NCI-H1694 (cell line): ENCODE measurements around the gene NR4A1.

Experiments
- DNase-seq: peaks from one replicate; lab custom pipeline; 2025; lab: John Stamatoyannopoulos, UW

NR4A1 gene

DNA sequence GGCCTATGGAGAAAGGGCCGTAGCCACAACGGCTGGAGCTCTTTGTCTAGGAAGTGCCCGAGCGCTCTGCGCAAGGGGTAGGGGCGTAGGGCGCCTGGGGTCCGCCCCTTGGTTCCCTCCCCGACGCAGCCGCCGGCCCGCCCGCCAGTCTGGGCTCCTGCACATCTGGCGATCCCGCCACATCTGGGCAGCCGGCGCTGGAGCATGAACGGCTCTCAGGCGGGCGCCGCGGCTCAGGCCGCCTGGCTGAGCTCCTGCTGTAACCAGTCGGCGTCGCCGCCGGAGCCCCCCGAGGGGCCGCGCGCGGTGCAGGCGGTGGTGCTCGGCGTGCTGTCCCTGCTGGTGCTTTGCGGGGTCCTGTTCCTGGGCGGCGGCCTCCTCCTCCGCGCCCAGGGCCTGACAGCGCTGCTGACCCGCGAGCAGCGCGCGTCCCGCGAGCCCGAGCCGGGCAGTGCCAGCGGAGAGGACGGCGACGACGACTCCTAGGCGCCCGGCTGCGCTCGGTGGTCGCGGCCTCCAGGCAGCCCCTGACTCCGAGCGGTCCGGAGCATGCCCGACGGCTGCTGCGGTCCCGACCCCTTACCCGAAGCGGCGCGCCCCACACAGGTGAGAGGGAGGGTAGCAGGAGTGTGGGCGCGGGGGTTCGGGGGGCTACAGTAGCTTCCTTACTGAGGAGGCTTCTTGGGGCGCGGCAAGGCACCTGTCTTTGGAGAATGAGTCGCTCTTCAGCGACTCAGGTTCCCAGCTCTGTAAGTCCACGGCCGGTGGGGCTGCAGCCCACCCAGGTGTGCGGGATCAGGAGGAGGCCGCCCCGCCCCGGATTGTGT is 28.5 kb downstream of the NR4A1 start, which contains the start of gene SMIM41:
Gene SMIM41, plus strand, starts transcription at position 129 of the 827 bp plus-strand sequence. Its CDS starts 76 bp downstream, at position 205.
- DNase-seq, result no peak

DNA sequence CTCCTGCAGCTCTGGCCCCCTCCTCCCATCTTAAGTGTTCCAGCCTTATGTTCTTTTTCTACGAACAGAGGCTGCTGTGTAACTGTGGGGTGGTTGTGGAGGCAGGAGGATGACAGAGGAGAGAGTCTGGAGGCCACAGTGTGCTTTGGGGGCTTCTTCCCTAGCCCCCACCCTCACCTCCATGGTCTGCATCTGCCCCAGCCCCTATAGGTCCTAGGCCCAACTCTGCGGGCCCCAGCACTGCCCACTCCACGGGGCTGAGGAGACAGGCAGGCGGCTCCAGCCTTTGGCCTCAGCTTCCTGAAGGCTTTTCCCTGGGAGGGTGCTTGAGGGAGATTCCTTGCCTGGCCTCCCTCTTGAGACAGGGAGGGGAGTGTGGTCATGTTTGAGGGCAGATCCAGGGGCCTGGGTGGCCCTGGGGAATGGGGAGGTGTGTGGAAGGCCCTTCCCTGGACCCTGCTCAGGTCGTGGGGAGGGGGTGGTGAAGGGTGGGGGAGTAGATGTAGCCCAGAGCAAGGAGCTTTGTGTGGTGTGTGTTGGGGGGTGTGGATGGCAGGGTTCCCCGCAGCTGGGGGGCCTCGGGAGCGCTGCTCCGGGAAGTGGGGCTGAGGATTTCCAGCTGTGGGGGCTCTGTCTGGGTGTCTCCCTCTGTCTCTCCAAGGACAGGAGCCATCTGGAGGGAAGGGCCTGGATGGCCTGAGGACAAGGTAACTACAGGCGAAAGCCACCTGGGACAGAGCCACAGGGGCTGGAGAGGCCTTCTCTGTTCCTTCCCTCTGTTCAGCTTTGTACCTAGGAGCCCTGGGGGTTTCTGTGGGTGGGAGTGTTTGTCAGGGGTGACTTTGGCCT is 29.4 kb downstream of the NR4A1 start:
- no peak for DNase-seq

DNA sequence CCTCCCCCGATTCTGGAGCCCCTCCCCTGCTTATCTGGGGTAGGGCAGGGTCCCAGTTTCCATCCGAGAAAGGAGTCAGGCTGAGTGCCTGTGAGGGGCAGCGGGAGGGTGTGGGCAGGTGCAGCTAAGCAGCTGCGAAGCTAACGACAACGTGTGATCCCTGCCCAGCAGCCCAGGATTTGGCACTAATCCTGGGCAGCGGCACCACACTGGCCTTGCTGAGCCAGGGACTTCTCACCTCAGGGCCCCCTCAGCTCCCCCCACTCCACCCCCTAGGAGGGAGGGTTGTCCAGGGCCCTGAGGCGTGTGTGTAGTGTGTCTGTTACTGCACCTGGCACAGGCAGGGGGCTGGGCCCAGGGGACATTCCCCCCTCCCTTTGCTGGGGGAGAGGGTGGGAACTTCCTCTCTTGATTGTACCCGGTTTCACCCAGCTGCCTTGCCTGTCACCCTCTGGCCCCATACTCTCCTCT is 30.1 kb downstream of the NR4A1 start:
- DNase-seq, result no peak

DNA sequence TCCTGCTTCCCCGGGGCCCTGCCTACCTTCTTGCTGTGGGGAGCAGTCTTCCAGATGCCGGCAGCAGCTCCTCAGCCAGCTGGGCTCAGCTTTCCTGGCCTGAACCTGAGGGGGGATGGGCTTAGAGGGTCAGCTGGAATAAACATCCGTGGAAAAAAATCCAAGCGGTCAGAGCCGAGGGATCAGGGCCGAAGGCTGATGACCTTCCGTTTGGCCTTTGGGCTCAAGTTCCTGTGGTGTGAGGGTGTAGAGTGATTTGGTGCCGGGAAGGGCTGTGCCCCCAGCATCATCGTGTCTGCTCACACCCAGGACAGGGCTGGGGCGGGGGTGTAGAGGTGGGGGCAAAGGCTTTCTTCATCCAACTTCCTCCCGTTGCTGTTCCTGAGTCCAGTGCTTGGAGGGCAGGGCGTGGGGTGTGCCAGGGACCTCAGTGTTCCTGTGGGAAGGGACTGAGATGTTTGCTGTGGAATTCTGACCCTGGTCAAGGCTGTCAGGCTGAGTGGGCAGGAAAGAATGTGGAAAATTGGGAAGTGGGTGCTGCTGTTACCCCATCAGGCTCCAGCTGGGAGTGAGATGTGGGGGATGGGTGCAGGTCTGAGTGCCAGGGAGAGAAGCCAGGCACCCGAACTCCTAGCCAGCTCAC is 30.9 kb downstream of the NR4A1 start:
- DNase-seq, result no peak

DNA sequence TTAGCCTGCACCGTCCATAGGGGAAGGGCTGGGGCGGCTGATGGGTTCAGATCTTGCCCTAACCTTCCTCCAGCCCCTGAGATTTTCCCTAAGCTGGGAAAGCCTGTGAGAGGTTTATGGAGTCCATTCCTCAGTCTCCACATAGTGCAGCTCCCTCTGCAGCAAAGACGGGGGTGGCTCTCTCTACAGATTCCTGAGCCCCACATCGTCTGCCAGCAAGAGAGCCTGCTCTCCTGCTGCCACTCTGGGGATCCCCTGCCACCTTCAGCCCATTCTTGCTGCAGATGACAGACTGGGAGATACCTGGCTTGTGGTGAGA is 31.4 kb downstream of the NR4A1 start:
- DNase-seq, result no peak

DNA sequence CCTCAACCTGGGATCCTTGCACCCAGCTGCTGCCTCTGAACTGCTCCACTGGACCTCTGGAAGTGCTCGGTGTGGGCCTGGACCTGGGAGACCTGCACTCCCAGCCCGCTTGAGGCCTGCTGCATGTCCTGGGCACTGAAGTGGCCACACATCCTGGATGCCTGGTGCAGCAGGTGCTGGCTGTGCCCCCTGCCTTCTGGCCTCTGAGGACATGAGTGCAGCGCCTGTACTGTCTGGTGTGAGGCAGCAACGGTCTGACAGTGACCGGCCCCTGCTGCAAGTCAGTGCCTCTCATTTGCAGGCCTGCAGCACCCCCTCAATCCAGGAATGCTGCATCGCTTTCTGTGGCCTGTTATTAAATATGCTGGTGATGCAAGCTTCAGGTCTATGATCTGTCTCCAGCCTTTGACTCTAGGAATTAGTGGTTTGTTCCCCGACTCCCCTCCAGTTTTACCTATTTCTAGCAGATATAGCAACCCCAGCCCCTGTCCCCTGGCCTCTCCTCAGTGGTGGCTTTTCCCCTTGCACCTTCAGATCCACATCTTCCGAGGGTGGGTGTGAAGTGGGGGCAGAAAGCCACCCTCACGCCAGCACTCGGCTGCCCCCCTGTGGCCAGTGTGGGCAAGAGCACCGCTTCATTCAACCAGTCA is 31.9 kb downstream of the NR4A1 start:
- DNase-seq, result peak; percentile 17

DNA sequence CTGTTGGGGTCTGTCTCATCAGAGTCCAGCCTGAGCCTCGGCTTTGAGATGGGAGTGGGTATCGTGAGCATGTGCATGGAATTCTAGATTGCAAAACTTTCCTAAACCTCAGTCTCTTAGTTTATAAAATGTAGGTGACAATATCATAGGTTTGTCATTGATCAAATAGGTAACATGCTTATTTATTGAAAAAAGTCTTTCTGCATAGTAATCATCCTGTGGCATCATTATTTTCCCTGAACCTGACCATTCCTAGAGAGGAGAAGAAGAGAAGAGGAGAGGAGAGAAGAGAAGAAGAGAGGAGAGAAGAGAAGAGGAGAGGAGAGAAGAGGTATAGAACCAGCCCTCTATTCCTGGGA is 32.4 kb downstream of the NR4A1 start:
- no peak for DNase-seq

DNA sequence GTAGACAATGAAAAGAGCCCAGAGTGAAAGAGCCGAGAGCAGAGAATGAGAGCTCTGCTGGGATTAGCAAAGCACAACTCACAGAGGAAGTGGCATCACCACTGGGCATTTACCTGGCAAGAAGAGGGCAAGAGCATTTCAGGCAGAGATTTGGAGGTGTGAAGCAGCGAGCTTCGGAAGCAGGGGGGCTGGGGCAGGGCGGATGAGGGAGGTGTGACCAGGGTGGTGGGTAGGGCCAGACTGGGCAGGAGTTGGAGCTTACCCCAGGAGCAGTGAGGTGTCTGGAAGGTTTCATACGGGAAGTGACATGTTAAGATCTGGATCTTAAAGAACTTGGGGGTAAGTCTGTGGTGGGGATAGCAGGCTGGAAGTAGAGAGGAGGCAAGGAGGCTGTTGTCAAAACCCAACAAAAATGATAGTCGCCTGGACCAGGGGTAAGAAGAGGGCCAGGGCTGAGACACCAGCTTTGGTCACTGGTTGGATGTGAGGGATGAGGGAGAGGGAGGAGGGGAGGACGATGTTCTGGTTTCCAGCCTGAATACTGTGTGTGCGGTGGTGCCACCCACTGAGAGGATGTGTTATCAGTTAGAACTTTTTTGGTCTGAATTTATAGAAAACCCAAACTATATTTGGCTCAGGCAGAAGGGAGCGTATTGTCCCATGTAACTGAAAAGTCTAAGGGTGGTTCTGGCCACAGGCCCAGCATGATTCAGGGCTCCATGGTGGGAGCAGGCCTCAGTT is 33.4 kb downstream of the NR4A1 start:
- DNase-seq, result no peak

DNA sequence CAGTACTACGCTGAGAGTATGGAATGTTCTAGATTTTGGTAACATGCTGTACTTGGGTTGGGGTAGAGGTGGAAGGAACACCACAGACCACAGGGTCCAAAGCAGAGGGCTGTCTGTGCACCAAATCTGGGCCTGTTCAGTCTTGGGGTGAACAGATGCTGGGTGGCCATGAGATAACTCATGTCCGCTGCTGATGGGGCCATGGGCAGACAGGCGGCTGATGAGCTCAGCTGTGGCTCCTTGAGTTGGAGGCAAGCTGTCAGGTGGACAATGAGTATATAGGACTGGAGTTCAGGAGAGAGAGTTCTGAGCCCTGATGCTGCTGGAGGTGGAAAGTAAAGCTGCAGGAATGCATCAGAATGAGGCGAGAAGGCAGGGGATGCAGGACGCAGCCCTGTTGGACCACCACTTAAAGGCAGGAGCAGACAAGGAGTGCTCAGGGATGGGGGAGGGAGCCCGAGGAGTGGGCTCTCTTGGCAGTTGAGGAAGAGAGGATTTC is 34.5 kb downstream of the NR4A1 start:
- no peak for DNase-seq

DNA sequence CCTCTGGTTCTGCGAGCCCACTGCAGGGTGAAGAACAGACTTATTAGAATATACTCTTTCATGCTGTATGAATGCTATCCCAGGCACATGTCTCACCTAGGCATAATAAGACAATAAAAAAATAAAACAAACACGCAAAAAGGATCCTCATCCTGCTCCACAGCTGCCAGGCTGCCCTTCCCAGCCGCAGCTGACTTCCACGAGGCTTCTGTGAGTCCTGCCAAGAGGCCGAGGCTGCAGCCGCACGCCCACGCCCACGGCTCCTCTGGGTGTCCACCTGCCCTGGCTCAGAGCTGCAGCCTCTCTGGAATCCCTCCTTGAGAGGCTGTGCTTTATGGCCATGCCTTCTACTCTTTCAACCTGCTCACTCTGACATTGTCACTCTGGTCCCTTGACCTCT is 35.1 kb downstream of the NR4A1 start:
- DNase-seq, result no peak

DNA sequence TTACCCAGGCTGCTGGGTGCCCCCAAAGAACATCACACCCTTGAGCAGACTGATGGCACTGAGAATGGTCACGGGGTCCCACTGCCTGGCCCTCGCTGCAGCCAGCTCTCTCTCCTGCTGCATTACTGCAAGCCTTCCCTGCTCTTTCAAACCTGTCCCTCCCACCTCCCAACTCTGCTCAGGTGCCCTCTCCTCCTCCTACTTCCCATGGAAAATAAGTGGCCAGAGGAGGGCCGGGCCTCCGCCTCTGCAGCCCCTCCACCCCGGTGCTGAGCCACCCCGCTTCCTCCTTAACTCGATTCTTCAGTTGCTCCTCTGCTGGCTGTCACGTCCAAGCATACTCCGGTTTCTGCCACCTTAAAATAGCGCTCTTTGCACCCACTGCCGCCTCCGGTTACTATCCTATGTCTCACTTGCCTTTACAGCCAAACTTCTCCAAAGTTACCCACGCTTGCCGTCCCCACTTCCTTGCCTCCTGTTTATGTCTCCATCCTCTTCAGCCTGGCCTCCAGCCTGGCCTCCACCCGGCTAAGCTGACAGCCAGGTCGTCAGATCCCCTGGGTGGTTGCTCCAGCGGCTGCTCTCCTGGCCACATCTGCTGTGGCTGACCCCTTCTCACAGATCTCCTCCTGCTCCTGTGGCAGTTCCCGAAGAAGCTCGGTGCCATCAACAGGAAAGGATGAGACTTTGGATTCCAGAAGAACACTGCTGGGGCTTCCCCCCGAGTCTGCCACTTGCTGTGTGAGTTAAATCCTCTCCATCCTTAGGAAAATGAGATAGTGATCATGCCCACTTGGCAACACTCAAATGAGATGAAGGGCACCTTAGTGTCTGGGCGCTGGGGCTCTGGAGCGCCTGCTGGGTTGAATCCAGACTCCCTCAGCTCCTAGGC is 35.9 kb downstream of the NR4A1 start:
- DNase-seq, result no peak

DNA sequence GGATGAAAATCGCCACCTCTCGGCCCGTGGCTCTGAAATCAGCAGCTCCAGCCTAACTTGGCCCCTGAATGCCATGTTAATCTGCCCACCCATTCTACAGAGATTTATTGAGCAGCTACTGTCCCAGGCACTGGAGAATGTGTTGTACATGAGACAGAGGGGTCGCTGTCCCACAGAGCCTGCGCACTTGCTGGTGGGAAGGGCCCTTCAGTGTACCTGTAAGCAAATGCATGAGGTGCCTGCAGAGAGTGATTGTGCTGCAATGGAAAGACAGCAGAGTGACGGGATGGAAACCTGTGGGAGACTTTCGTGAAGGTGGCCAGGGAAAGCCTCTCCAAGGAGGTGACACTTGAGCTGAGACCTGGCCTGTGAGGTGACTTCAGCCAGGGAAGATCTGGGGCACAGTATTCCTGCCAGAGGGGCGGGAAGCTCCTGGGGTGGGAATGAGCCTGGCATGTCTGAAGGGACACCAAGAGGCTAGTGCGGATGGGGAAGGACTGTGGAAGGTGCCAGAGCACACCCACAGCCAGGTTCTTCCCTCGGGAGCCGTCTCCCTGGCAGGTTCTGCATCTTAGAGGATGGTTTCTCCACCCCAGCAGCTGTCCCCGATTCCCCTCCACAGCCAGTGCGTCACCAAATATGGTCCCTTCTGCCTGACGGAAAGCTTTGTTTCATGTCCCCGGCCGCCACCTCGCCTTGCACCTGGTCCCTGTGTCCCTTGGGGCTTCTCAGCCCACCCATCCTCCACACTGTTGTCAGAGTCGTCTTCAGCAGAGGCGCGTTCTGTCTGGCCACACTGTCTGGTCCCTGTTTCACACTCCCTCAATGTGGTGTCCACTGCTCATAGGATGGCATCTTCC is 36.9 kb downstream of the NR4A1 start:
- DNase-seq, result no peak

DNA sequence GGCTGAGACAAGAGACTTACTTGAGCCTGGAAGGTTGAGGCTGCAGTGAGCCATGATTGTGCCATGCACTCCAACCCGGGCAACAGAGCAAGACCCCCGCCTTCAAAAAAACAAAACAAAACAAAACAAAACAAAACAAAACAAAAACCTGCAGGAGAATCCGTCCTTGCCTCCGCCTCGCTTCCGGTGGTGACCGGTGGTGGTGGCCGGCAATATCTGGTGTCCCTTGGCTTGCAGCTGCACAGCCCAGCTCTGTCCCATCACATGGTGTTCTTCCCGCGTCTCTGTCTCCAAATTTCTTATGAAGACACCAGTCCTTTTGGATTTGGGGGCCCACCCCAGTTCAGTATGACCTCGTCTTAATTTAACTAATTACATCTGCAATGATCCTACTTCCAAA is 38.2 kb downstream of the NR4A1 start:
- no peak for DNase-seq

DNA sequence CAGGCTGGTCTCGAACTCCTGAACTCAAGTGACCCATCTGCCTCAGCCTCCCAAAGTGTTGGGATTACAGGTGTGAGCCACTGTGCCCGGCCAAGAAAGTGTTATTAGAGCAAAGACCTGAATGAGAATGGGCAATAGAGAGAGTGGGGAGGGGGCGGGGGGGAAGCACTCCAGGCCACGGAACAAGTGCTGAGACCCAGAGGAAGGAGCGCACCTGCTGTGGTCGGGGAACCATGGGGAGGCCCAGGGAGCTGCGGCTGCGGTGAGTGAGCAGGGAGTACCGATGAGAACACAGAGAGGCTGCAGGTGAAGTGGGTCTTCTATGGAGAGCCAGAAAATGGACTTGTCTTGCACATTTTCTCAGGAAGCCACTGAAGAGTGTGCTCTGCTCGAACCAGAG is 39.0 kb downstream of the NR4A1 start:
- DNase-seq, result no peak

DNA sequence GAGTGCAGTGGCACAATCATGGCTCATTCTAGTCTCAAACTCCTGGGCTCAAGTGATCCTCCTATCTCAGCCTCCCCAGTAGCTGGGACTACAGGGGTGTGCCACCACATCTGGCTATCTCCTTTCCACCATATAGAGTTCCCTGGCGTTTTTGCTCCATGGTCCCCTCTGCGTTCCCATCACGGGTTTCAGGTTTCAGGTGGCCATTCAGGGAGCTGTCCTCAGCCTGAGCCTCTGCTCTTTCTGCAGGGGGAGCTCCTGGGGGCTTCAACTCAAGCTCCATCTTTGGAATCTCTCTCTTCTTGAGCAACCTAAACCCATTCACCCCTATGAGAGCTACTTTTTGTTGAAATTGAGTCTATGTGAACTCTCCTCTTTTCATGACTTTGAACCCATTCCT is 39.8 kb downstream of the NR4A1 start:
- DNase-seq, result no peak

DNA sequence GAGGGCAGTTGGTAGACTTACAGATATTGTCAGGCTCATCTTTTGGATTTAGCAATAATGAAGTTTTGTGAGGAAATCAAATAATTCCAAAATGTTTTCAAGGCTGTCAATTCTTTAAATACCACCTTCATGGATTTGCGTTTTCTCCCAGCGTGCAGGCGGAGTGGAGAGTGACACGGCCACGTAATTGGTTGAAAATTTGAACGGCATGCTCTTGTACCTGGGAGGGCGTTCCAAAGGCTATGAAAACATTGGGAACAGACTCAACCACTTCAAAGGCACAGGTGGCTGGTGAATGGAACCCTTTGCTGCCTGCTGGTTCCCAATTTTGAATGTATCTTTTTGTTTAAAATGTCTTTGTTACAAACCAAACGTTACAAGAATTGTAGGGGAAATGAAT is 40.6 kb downstream of the NR4A1 start:
- no peak for DNase-seq

DNA sequence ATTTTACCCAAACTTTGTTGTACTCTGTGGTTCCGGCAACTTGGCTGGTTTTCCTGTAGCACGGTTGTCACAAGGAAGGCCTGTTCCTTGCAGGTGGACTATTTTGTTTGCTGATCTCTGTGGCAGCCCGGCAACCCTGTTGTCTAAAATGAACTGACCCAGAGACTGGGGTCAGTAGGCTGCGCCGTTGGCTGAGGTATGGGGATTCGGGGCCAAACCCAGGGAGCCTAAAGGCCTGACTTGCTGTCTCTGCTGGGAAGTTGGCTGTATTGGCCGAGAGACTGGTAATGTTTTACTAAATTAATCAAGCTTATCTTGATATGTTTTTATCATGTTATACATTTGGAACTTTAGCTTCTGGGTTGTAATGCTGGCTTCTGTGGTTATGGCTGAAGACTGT is 42.1 kb downstream of the NR4A1 start:
- no peak for DNase-seq

DNA sequence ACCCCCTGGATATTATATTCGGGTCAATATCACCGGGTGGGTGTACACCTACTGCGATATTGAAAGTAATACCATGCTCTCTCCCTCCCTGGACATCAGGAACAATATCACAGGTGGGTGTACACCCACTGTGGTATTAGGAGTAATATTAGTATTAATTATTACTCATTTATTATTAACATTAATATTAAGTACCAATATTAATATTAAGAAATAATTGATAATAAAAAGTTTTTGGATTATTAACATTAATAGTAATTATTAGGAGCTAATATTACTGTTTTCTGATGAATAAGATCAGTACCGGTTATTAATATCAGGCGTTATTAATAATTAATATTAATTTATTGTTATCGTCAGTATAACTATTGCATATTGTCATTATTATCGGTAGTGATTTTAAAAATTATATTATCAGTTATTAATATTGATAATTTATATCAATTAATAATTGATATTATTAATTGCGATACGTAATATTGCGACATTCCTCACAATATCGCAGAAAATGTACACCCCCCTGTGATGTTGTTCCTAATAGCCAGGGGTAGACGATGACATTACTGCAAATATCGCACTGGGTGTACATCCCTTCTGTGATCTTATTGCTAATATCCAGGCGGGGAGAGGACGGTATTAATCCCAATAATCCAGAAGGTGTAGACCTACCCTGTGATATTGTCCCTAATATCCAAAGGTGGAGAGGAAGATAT is 45.2 kb downstream of the NR4A1 start:
- no peak for DNase-seq
